Hepatocyte (in vitro differentiated cells): ENCODE measurements around the gene MRPS18B. TPM values are rescaled to one million over a fixed set of nuclear protein-coding genes. Genes with fewer than 3 reads are reported as not detected.

Experiments used
- DNase-seq: peaks from one replicate; pipeline ENCODE4 v3.0.0-alpha.2; 2016; ENCODE audit warnings: low spot score
- H2AFZ ChIP-seq: fragments of 200-600 bp; sonication (generic); 2 replicates; pipeline ENCODE4 v1.6.0; 2016; ENCODE audit warnings: antibody characterized with exemption, mild to moderate bottlenecking
- H3K27ac ChIP-seq: fragments of 200-600 bp; sonication (generic); 2 replicates; pipeline ENCODE4 v1.5.1; 2016; ENCODE audit warnings: mild to moderate bottlenecking
- H3K27me3 ChIP-seq: fragments of 200-600 bp; sonication (generic); 2 replicates; pipeline ENCODE4 v1.6.1; 2016
- H3K36me3 ChIP-seq: fragments of 200-600 bp; sonication (generic); replicated peaks from 2 replicates; pipeline ENCODE4 v1.5.1; 2016; ENCODE audit warnings: low read depth; ENCODE audit not compliant: insufficient read depth
- H3K4me1 ChIP-seq: fragments of 200-600 bp; sonication (generic); 2 replicates; pipeline ENCODE4 v1.5.1; 2016; ENCODE audit warnings: mild to moderate bottlenecking, moderate library complexity; ENCODE audit not compliant: insufficient read depth
- H3K4me2 ChIP-seq: fragments of 200-600 bp; sonication (generic); 2 replicates; pipeline ENCODE4 v1.6.0; 2016
- H3K4me3 ChIP-seq: fragments of 200-600 bp; sonication (generic); 2 replicates; pipeline ENCODE4 v1.5.1; 2016; ENCODE audit warnings: mild to moderate bottlenecking
- H3K79me2 ChIP-seq: fragments of 200-600 bp; sonication (generic); 2 replicates; pipeline ENCODE4 v1.6.0; 2017; ENCODE audit warnings: mild to moderate bottlenecking
- H3K9me2 ChIP-seq: fragments of 200-600 bp; sonication (generic); replicated peaks from 2 replicates; pipeline ENCODE4 v1.6.0; 2017; ENCODE audit warnings: mild to moderate bottlenecking; ENCODE audit not compliant: insufficient read depth
- H3K9me3 ChIP-seq: fragments of 200-600 bp; sonication (generic); 2 replicates; pipeline ENCODE4 v1.5.1; 2016; ENCODE audit warnings: low read depth, mild to moderate bottlenecking
- H4K20me1 ChIP-seq: fragments of 200-600 bp; sonication (generic); 2 replicates; pipeline ENCODE4 v1.6.0; 2016; ENCODE audit warnings: mild to moderate bottlenecking; ENCODE audit not compliant: insufficient read depth, poor library complexity, severe bottlenecking
- CTCF ChIP-seq: fragments of 200-600 bp; sonication (generic); IDR thresholded peaks from 2 replicates; pipeline ENCODE4 v1.5.1; 2016; ENCODE audit warnings: antibody characterized with exemption, mild to moderate bottlenecking; ENCODE audit not compliant: poor library complexity
- EZH2 ChIP-seq: fragments of 200-600 bp; sonication (generic); IDR thresholded peaks from 2 replicates; pipeline ENCODE4 v1.6.1; 2016; ENCODE audit warnings: antibody characterized with exemption, mild to moderate bottlenecking, borderline replicate concordance
- EZH2phosphoT487 ChIP-seq: fragments of 200-600 bp; sonication (generic); IDR thresholded peaks from one replicate; pipeline ENCODE4 v1.6.1; 2018; ENCODE audit warnings: antibody characterized with exemption, mild to moderate bottlenecking, low read depth, moderate library complexity; ENCODE audit not compliant: unreplicated experiment, severe bottlenecking
- WGBS: methylation state at CpG from one replicate; pipeline ENCODE4 v1.1.6; 2016; ENCODE audit warnings: low lambda C conversion rate; ENCODE audit errors: missing lambda C conversion rate; 5-methylcytosine and 5-hydroxymethylcytosine counted together
- polyA plus RNA-seq: library from polyadenylated mRNA; unstranded; fragments of >200 nt; fragmentation: Nextera tagmentation; extraction: Ambion mirVana; gene quantifications from 2 replicates; pipeline ENCODE4 v1.2.1, GENCODE V29; 2016
- total RNA-seq: library from RNA; depleted of rRNA; stranded (reverse); fragments of >200 nt; gene quantifications from 2 replicates; pipeline ENCODE4 v1.2.3, GENCODE V29; 2014

The MRPS18B gene
- total and polyA plus RNA-seq, 2 experiments from 2014 or later: 38.7 to 59.4 TPM

GRCh38 chr6:30643656-30644055, 26.0 kb downstream of the MRPS18B start:
- Histone ChIP-seq H2AFZ (no peak overlapping the region), H3K27me3 (no peaks in the 10 kb centered on the region), H3K9me3 (no peaks in the 10 kb centered on the region), H3K4me2 (no peak overlapping the region), H3K4me1 (peaks cover 16% of the 10 kb centered on the region), H3K9me2 (no peaks in the 10 kb centered on the region), H3K36me3 (no peaks in the 10 kb centered on the region), H3K27ac (no peak overlapping the region), H3K4me3 (no peak overlapping the region), H3K79me2 (peaks cover 41% of the 10 kb centered on the region), H4K20me1 (peaks cover 8% of the 10 kb centered on the region)
- no peak for TF ChIP-seq EZH2phosphoT487
- TF ChIP-seq CTCF: no peak
- TF ChIP-seq EZH2: no peak
- 93% methylated on average over 2 of the region's 2 CpGs for WGBS
- no peak for DNase-seq

- no peak overlapping the region for H3K27ac ChIP-seq
- no peak overlapping the region for H2AFZ ChIP-seq
- H3K36me3 ChIP-seq: no peaks in the 10 kb centered on the region
- H3K9me3 ChIP-seq: no peaks in the 10 kb centered on the region
- H3K4me1 ChIP-seq: peaks cover 19% of the 10 kb centered on the region
- peaks cover 8% of the 10 kb centered on the region for H4K20me1 ChIP-seq
- peaks cover 50% of the 10 kb centered on the region for H3K79me2 ChIP-seq
- H3K27me3 ChIP-seq: no peaks in the 10 kb centered on the region
- H3K4me2 ChIP-seq: no peak overlapping the region
- no peak for DNase-seq
- TF ChIP-seq CTCF (no peak), EZH2 (no peak), EZH2phosphoT487 (no peak)
- no peaks in the 10 kb centered on the region for H3K9me2 ChIP-seq
- no peak overlapping the region for H3K4me3 ChIP-seq
- WGBS: 87% methylated on average over 5 of the region's 5 CpGs
Observed at GRCh38 chr6:30644769-30645168, 27.1 kb downstream of the MRPS18B start.

GRCh38 chr6:30645989-30646388, 28.3 kb downstream of the MRPS18B start:
- Histone ChIP-seq H3K4me3 (no peak overlapping the region), H3K36me3 (no peaks in the 10 kb centered on the region), H3K4me1 (peaks cover 19% of the 10 kb centered on the region), H3K79me2 (peaks cover 50% of the 10 kb centered on the region), H3K4me2 (peak overlapping the region; percentile 89), H4K20me1 (peaks cover 8% of the 10 kb centered on the region), H3K27ac (peak overlapping the region; percentile 52), H3K27me3 (no peaks in the 10 kb centered on the region), H3K9me3 (no peaks in the 10 kb centered on the region), H3K9me2 (no peaks in the 10 kb centered on the region), H2AFZ (no peak overlapping the region)
- no peak for TF ChIP-seq CTCF
- TF ChIP-seq EZH2phosphoT487: no peak
- TF ChIP-seq EZH2: no peak
- DNase-seq: no peak
- 88% methylated on average over 1 of the region's 1 CpG for WGBS
